ENCODE results near the gene SULT1A2.

DNA sequence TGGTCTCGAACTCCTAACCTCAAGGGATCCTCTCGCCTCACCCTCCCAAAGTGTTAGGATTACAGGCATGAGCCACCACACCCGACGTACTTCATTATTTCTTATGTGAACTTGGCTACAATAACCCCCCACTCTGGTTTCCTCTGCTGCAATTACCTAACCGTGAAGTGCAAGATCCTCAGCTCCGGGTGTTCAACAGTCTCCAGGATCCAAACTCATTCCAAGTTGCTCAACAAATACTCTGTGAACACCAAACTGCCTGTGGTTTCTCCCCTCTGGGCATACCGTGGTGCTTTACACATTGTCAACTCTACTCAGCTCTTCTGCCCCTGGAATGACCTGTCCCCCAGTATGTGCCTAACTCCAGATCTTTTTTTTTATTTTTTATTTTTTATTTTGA lies 19.8 kb upstream of the SULT1A2 start:
- TF ChIP-seq CTCF (IDR thresholded peaks at IDR 0.05) (no peak), POLR2A (IDR thresholded peaks at IDR 0.05) (no peak)

Measured in body of pancreas (tissue), 4 donors.